GM21528 (cell line): ENCODE data around the gene ATG4A.

Source experiments
- ATAC-seq: cut with Tn5 transposase; IDR thresholded peaks from one replicate; pipeline ENCODE4 v1.9.1; 2021; ENCODE audit warnings: mild to moderate bottlenecking, moderate library complexity; ENCODE audit not compliant: unreplicated experiment, low FRiP score

The ATG4A gene

GRCh38 chrX:108091264-108091877 is at the start of gene ATG4A, which contains the start of gene PSMD10:
Gene ATG4A, plus strand, starts transcription at chrX:108091778. Its CDS starts 49 bp downstream, at chrX:108091827.
Gene PSMD10, minus strand, starts transcription at chrX:108091542. Its CDS starts 22 bp downstream, at chrX:108091520.
- peak; percentile 98 for ATAC-seq

- no peak for ATAC-seq
These were observed 46.9 kb upstream of the ATG4A start, which contains the start of gene VSIG1 for GRCh38 chrX:108044554-108045256. Gene VSIG1, plus strand, starts transcription at chrX:108045065. Its CDS starts 66 bp downstream, at chrX:108045131.

GRCh38 chrX:108049649-108050048 is 41.9 kb upstream of the ATG4A start:
- no peak for ATAC-seq

- ATAC-seq, result no peak
These were observed 38.4 kb upstream of the ATG4A start for GRCh38 chrX:108053218-108053617.

GRCh38 chrX:108055546-108055945 is 36.0 kb upstream of the ATG4A start:
- ATAC-seq, result no peak

- ATAC-seq, result no peak
These were observed 31.8 kb upstream of the ATG4A start for GRCh38 chrX:108059801-108060200.

GRCh38 chrX:108064001-108064400 is 27.6 kb upstream of the ATG4A start:
- no peak for ATAC-seq

GRCh38 chrX:108064613-108065012 is 27.0 kb upstream of the ATG4A start:
- ATAC-seq, result no peak

GRCh38 chrX:108068121-108068520 is 23.5 kb upstream of the ATG4A start:
- no peak for ATAC-seq

- ATAC-seq, result no peak
These were observed 20.7 kb upstream of the ATG4A start for GRCh38 chrX:108070891-108071290.

- ATAC-seq, result no peak
These were observed 20.0 kb upstream of the ATG4A start for GRCh38 chrX:108071578-108071977.

- no peak for ATAC-seq
These were observed 18.8 kb upstream of the ATG4A start for GRCh38 chrX:108072746-108073145.

- no peak for ATAC-seq
These were observed 10.5 kb upstream of the ATG4A start for GRCh38 chrX:108081110-108081509.

- no peak for ATAC-seq
These were observed 3.8 kb upstream of the ATG4A start for GRCh38 chrX:108087792-108088191.

GRCh38 chrX:108088511-108088910 is 3.1 kb upstream of the ATG4A start:
- ATAC-seq, result no peak

- ATAC-seq, result peak; percentile 7
These were observed 901 bp upstream of the ATG4A start for GRCh38 chrX:108090491-108091263.

GRCh38 chrX:108091878-108092291 is 307 bp downstream of the ATG4A start:
- peak; percentile 50 for ATAC-seq

- no peak for ATAC-seq
These were observed 5.8 kb downstream of the ATG4A start for GRCh38 chrX:108097380-108097779.

- no peak for ATAC-seq
These were observed 13.9 kb downstream of the ATG4A start for GRCh38 chrX:108105473-108105872.

GRCh38 chrX:108114541-108114940 is 23.0 kb downstream of the ATG4A start:
- no peak for ATAC-seq

GRCh38 chrX:108117988-108118387 is 26.4 kb downstream of the ATG4A start:
- no peak for ATAC-seq
